GM19043 (cell line): ENCODE results near the gene ZC3H12A.
A peak's percentile ranks its signal among the peaks of the same experiment; 100 is the strongest.

Experiments used
- ATAC-seq: cut with Tn5 transposase; IDR thresholded peaks from one replicate; pipeline ENCODE4 v1.9.1; 2021; ENCODE audit warnings: low read depth; ENCODE audit not compliant: unreplicated experiment

Gene ZC3H12A

DNA sequence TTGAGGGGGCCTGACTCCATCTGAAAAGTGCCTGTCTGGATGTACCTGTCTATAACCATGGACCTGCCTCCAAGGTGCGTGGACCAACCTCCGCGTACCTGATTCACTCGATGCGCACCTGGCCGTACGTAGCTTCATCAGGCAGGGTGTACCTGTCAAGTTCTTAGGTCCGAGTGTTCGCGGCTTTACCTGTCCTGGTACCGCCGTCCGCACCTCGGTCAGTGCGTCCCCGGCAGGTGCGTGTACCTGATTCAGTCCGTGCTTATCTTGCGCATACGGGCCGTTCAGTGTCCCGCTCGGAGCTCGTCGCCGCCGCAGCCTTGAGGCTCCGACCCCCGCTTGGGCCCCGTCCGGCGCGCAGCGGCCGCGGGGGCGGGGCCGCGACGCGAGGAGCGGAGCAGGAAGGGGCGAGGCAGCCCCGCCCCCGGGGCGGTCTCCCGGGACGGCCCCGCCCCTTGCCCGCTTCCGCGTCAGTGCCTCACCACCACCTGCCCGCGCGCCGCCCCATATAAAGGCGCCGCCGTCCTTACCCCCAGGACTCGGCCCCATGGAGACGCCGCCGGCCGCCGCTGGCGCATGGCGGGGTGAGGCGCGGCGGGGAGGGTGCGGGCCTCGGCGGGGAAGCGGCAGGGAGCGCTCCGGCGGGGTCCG is at the start of gene ZC3H12A:
ZC3H12A (plus strand) TSS at position 535 of the 651 bp plus-strand sequence. CDS start 917 bp downstream, outside the sequence.
- peak; percentile 53 for ATAC-seq

DNA sequence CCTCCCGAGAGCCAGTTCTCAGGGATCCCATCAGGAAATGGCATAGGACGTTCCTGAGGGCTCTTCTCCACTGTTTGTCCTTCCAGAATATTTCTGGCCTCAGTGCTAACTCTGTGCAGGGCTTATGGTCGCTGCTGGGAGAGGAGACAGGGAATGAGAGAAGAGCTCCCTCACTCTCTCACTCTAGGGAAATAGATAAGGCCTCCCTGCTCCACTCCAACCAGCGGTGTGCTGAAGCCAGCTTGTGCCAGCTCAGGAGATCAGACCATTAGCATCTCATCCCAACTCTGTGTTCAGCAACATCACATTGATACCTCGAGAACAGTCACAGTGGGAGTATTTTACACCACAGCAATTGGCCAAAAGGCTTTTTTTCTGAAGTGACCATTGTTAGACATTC is 49.2 kb upstream of the ZC3H12A start:
- no peak for ATAC-seq

DNA sequence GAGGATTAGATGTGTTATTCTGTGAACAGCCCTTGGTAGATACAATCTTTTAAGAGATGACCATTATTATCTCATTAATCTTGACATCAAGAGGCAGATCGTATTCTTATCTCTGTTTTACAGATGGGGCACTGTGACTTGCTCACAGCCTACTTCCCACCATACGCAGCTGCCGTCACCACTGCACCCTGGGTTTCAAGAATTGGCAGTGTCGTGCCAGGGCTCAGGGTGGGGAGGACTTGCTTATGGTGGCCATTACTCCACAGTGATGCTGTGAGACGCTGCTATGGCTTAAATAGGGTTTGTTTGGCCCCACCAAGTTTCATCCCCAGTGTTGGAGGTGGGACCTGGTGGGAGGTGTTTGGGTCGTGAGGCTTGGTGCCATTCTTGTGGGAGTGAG is 45.4 kb upstream of the ZC3H12A start:
- no peak for ATAC-seq

DNA sequence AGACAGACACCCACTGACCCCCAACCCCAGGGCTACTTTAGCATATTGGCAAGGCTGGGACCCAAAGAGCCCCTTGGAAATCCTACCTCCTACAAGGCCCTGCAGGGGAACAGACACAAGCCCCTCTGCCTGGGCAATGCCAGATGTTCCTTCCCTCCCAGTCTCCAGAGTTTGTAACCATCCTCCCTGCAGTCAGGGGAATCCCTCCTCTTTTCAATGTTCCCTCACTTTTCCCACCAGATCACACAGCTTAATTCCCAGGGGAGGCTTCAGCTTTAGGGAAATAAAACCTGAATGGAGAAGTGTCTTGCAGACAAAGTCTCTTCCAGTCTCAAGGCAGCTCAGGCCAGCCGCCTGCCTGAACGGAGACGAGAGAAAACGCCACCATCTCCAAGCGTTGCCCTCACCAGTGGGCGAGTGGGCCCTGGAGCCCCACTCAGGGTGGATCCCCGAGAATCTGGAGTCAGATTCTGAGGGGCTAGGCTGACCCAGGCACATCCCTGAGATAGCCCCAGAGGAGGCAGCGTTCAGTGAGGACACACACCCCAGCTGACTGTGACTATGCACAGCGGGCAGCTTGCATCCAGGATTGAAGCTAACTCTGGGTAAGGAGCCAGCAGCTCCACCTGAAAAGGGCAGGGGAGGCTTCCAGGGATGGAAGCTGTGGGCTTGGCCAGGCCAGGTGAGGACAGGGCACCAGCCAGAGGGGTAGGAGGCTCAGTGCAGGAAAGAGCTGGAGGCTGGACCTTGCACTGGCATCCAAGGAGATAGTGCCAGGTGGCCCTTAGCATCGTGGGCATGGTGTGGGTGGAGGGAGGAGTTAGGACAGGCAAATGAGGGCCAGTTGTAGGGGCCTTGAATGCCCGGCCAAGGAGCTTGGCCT is 44.0 kb upstream of the ZC3H12A start:
- ATAC-seq: no peak

DNA sequence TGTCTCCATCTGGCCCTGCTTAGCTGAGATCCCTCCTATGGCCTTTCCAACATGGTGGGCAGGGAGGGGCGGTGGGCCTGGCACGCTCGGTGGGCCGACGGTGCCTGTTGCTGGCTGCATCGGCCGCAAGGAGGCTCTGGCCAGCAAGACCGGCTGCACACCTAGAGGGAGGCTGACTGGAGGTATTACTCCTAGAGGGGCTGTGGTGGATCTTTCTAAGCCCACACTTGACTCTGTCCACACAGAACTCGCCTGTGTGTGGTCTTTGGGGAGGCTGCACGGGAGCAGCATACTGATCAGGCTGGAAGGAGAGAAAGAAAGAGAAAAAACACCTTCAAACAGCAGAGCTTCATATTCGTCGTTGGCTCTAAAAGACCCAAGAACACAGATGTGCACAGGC is 41.7 kb upstream of the ZC3H12A start:
- ATAC-seq: no peak

DNA sequence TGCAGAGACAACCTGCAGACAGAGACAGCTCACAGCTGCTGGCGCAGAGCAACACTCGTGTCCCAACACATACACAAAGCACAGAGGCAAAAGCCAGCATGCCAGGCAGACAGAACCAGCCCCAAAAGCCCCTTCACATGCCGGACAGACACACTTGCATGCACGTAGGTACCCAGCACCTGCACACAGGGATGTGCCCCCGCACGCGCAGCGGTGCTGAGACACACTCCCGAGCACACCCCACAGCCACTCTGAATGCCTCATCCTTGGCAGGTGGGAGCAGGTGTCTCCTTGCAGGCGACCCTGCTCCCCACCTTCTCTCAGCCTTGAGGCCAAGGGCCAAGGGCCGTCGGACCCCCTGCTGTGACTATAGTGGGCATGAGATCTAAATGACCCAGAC is 41.2 kb upstream of the ZC3H12A start:
- ATAC-seq: no peak

DNA sequence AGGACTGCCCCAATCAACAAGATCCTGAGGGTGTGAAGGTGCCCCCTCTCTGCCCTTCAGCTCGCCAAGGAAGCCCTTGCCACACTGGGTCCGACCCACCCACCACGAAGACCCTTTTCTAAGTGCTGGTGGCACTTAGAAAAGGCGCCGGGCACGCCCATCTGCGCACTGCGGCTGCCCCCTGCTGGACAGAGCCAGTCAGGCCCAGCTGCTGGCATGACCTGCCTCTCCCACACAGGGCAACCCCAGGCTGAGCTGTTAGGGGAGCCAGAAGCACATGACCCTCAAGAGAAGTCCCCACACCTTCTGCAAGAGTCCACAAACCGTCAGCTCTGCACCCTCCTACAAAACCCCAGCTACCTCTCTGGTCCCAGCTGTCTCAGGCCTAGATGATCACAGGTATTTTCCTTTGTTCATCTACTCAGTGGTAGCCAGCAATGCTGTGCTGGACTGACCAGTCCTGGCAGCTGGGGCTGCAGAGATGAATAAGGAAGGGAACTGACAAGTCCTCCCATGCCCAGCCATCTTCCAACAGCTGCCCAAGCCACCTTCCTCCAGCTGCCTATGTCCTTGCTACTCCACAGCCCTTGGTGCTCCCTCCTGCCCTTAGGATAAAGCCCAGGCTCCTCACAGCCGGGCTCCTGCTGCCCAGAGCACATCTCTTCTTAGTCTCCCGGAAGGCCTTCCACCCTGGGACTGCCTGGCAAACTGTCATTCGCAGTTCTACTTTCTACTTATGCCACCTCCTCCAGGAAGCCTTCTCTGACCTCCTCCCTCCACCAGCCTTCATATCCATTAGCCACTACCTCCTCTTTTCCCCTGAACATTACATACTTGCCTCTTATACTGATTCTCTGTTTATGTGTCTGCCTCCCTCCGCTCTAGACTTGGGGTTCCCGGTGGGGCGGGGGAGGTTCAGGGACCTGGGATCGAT is 39.8 kb upstream of the ZC3H12A start:
- no peak for ATAC-seq

DNA sequence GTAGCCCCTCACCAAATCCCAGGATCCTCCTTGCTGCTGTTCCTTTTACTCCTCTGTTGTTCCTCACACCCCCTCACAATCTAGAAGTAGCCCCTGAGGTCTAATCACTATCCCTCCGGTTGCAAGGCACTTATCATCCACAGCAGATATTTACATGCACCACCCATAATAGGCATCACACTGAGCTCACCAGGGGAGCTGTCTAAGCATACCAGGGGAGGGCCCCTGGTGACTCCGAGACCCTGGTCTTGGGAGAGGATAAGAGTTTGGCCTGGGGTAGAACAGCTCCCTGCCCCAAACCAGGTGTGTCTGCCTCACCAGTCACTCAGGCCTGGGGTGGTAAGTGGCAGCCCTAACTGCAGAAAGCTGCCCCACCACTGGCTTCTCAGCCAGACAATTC is 37.3 kb upstream of the ZC3H12A start:
- no peak for ATAC-seq

DNA sequence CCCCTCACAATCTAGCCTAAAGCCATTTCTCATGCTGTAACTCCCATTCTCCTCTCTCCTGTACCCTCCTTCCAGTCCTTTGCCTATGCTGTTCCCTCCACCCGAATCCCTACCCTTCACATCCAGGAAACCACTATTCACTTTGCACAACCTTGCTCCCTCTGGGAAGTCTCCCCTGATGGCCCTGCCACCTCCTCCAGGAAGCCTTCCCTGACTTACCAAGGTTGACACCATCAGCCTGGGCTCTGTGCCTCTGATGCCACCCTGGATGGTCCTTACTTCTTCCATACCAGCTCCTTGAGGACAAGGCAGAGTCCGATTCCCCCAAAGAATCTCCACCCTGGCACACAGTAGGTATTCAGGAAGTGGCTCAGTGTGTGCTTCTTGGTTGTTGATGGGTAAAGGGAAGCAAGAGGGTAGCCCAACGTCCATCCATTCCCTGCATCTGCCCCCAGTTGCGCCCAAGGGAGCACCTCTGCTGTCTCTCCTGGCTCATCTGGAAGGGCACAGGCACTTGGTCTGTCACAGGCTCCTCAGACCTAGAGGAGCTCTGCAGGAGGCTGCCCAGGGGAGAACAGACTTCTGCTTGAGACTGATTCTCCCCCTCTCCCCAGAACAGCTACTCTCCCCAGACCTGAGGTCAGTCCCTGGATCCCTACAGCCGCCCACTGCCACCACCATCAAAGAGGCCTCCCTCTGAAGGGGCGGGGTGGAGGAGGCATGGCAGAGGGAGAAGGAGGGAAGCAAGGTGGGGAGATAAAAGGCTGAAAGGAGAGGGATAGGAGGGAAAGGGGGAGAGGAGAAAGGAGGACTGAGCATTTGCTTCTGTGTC is 36.1 kb upstream of the ZC3H12A start:
- ATAC-seq: no peak

DNA sequence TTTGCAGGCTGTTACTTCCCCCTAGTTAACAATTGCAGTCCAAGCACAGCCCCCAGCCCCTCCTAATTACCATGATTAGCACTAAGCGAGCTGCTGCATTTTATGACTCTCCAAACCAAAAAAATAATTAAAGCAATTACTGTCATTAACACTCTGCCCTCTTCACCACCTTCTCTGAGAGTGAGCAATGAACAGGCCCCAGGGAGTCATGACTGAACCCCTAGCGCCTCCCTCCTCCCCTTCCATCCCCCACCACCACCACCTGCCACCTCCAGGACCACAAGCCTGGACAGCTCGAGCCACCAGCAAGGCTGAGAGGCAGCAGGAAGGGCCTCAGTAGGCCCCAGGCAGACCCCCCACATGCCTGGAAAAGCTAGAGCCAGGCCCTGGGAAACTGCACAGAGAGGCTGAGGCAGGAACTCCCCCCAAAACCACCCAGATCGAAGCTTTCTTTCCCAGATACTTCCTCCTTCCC is 35.5 kb upstream of the ZC3H12A start:
- ATAC-seq: no peak

DNA sequence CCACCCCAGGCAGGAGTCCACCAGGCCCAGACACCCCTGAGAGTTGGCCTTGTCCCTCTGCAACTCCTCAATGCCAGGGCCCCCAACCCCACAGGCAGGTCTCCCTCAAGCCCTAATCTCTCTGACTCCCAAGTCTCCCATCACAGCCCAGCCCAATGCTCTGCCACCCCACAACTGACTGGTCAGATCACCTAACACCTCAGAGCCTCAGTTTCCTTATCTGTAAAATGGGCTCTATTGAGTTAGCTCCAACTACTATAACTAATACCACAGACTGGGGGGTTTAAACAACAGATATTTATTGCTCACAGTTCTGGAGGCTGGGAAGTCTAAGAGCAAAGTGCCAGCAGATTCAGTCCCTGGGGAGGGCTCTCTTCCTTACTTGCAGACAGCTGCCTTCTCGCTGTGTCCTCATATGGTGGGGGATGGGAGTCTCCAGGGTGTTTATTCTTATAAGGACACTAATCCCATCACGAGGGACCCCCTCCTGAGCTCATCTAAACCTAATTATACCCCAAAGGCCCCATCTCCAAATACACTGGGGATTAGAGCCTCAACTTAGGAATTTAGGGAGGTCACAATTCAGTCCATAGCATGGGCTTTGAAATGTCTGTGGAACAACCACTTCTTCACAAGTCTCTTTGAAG is 34.9 kb upstream of the ZC3H12A start:
- no peak for ATAC-seq

DNA sequence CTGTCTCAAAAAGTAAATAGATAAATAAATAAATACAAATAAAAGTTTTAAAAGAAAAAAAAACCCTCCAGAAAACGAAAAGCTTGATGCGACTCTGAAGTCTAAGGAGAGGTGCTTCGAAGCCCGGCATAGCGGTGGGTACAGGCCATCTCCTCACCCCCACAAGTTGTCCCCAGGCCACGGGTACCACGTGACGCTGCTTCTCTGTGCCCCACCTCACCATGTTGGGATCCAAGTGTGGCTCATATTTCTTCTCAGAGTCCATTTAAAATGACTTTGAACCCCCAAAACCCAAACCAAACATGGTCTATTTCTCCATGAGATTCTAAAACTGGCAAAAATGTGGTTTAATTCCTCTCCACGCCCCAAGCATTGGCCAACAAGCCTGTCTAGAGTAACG is 32.9 kb upstream of the ZC3H12A start:
- ATAC-seq: no peak

DNA sequence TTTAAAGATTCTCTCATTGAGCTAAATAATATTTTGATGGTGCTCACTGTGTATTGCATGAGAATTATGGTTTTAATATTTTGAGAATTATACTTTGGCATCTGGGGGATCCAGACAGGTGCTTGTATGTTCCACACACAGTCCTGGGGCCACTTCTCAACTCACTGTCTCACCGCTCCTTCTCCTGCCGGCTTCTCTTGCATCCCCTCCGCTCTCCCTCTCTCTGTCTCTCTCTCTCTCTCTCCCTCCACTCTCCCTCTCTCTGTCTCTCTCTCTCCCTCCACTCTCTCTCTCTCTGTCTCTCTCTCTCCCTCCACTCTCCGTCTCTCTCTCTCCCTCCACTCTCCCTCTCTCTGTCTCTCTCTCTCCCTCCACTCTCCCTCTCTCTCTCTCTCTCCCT is 32.2 kb upstream of the ZC3H12A start:
- ATAC-seq: no peak

DNA sequence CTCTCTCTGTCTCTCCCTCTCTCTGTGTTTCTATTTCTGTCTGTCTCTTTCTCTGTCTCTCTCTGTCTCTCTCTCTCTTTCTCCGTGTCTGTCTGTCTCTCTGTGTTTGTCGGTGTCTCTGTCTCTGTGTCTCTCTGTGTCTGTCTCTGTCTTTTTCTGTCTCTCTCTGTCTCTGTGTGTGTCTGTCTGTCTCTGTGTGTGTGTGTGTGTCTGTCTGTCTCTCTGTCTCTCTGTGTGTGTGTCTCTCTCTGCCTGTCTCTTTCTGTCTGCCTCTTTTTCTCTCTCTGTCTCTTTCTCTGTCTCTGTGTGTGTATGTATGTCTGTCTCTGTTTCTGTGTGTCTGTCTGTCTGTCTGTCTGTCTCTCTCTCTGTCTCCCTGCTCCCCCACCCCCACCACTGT is 31.7 kb upstream of the ZC3H12A start:
- no peak for ATAC-seq

DNA sequence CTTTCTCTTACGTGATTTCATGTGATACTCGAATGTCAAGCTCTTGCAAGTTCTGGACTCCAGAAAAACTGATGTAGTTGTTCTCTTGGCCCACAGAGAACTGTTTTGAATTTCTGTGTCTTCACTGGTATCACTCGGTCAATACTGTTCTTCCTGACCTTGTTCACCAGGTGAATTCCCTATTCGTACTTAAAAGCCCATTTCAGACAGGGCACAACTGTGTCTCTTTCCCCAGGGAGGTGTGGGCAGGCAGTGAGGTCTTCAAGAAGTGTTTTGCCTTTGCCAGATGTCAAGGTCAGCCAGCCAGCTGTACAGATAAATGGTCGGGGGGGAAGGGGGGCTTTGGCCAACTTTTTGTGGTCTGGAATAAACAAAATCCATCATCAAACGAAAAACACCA is 27.5 kb upstream of the ZC3H12A start:
- ATAC-seq: no peak

DNA sequence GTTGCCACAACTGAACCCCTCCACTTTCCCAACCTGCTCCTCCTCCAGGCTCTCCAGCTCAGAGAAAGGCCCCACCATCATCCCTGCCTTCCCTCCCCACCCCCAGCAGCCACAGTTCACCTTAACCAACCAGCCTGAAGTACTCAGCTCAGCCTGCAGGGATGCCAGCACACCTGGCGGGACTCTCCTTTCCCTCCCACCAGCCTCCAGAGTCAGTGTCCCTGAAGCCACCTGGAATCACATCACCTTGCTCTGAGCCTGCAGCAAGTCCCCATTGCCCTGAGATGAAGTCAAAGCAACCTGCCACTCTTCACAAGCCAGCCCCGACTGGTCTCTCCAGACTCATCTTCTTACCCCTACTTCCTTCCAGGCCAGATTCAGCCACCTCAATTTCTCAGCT is 26.2 kb upstream of the ZC3H12A start:
- ATAC-seq: no peak

DNA sequence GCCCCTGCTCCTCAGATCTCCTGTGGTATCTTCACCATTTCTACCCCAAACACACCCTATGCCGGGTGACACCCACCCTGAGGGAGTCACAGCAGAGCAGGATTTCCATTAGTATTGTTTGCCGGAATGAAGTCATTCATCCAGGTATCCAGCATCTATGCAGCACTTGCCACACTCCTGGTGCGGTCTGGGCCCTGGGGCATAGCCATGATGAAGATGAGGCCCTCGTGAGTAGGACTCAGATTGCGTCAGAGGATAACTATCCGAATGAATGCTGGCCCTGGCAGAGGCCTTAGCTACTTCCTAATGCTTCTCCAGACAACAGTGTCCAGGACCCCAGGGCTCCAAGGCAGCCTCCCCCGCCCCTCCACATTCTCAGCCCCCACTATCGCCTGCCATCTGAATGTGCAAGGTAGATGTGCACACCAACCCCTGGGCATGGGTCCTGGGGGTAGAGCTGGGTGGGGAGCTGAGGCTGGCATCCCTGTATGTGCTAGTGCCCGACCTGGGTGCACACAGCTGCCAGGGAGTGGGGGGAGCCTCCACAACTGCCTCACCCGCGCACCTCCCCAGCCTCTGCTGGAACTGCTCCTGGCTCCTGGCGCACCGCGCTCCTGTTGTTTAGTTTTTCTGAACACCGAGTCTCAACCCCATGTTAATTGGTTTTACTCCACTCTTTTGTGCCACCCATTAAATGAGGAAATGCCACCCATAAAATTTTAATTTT is 25.5 kb upstream of the ZC3H12A start:
- no peak for ATAC-seq

DNA sequence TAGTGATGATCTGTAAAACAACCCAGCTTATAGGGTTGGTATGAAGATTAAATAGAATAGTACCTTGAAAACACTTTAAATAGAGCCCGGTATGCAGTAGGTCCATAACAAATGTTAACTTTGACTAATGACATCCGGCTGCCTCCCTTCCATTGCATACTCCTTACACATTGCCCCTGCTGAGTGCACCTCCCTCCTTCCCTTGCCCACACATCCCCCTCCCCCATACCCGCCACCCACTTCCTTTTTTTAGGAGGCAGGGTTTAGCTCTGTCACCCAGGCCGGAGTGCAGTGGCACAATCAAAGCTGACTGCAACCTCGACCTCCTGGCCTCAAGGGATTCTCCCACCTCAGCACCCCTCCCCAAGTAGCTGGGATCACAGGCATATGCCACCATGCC is 24.4 kb upstream of the ZC3H12A start:
- ATAC-seq: no peak

DNA sequence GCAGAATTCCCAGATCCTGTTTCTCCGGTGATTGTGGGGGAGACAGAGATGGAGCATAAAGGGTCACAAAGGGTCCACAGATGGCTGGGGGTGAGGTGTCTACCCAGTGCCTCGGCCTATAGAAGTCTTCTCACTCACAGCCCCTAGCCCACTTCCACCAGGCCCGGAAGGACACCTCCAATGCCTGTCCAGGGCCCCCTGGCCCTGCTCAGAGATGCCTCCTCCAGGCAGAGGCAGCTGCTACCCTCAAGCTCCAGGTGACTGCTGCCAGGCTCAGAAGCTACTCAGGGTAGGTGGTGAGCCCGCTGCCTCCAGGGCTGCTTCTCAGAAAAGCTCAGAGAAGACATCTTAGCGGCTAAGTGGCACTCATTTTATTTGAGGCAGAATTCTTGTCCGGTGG is 22.0 kb upstream of the ZC3H12A start:
- no peak for ATAC-seq
